ENCODE results near the gene RAD9A.
"Not testable (repeated sequence)": the region's sequence is repeated elsewhere in the genome, so short reads cannot be mapped to it uniquely, and the experiment has no call there.

RAD9A gene

GRCh38 chr11:67397986-67398660 is 6.3 kb downstream of the RAD9A start:
- no peak for DNase-seq

GRCh38 chr11:67398661-67399563 is 7.1 kb downstream of the RAD9A start:
- DNase-seq, result no peak

- no peak for DNase-seq
These were observed 8.6 kb downstream of the RAD9A start for GRCh38 chr11:67400251-67400941.

GRCh38 chr11:67400942-67401494 is 9.2 kb downstream of the RAD9A start:
- DNase-seq, result no peak

GRCh38 chr11:67401495-67402191 is 9.9 kb downstream of the RAD9A start, which contains the start of gene PPP1CA:
TSS of gene PPP1CA (minus strand) at chr11:67401858. CDS start at chr11:67401782, 76 bp downstream.
- peak; percentile 96 for DNase-seq

- not testable (repeated sequence) for DNase-seq
These were observed 10.5 kb downstream of the RAD9A start for GRCh38 chr11:67402192-67402839.

- DNase-seq, result not testable (repeated sequence)
These were observed 11.3 kb downstream of the RAD9A start for GRCh38 chr11:67403085-67403484.

GRCh38 chr11:67404515-67405195 is 12.9 kb downstream of the RAD9A start:
- peak; percentile 83 for DNase-seq

- DNase-seq, result peak; percentile 75
These were observed 13.4 kb downstream of the RAD9A start for GRCh38 chr11:67405196-67405567.

- DNase-seq, result no peak
These were observed 14.0 kb downstream of the RAD9A start for GRCh38 chr11:67405688-67406339.

GRCh38 chr11:67406420-67406968 is 14.7 kb downstream of the RAD9A start:
- no peak for DNase-seq

- DNase-seq, result no peak
These were observed 15.3 kb downstream of the RAD9A start for GRCh38 chr11:67406969-67407687.

- no peak for DNase-seq
These were observed 15.9 kb downstream of the RAD9A start for GRCh38 chr11:67407688-67408163.

- no peak for DNase-seq
These were observed 16.8 kb downstream of the RAD9A start for GRCh38 chr11:67408437-67409200.

GRCh38 chr11:67409261-67409666 is 17.5 kb downstream of the RAD9A start:
- peak; percentile 88 for DNase-seq

- DNase-seq, result no peak
These were observed 18.1 kb downstream of the RAD9A start for GRCh38 chr11:67409781-67410368.

GRCh38 chr11:67410369-67410831 is 18.6 kb downstream of the RAD9A start:
- no peak for DNase-seq
